Measurements from ENCODE around the gene NUFIP2.
"Not testable (repeated sequence)": the region's sequence is repeated elsewhere in the genome, so short reads cannot be mapped to it uniquely, and the experiment has no call there.

Gene NUFIP2

DNA sequence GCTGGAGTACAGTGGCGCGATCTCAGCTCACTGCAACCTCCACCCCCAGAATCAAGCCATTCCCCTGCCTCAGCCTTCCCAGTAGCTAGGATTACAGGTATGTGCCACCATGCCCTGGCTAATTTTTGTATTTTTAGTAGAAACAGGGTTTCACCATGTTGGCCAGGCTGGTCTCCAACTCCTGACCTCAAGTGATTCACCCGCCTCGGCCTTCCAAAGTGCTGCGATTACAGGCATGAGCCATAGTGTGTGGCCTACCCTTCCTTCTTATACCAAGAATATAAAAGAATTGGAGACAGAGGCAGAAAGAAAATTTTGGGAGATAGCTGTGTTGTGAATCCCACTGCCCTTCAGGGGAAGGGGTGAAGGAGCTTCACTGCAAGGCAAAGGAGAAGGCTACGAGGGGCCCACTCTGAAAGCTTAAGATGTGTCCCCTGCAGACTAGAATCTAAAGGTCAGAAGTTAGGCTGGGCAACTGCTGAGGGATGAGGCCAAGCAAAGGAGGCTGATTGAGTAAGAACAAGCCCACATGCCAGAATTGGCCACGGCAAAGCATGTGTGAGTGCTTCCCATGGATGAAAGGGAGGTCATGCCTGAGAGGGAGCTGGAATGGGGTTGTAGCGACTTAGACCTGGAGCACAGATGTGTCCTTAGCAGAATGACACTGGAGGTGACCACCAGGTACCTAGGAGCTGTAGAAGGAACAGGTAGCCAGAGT lies 55.7 kb downstream of the NUFIP2 start:
- DNase-seq, result no peak

DNA sequence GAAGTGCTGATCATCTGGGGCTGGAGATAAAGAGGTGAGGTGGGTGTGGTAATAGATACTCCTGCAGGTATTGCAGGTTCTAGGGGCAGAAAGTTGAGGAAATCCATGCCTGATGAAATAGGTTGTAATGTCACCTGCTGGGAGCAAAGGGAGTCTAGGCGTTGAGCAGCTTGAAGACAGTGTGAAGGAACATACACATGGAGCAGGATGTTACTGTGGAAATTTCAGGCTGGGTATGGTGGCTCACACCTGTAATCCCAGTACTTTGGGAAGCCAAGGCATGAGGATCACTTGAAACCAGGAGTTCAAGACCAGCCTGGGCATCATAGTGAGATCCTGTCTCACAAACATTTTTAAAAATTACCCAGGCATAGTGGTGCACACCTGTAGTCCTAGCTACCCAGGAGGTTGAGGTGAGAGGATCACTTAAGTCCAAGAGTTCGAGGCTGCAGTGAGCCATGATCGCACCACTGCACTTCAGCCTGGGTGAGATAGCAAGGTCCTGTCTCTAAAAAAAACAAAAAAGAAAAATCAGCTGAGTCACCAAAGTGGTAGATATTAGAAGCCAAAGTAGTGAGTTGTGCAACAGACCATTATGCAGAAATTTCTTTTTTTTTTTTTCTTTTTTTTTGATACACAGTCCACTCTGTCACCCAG lies 56.3 kb downstream of the NUFIP2 start:
- no peak for DNase-seq

GRCh38 chr17:29235904-29236303 lies 58.0 kb downstream of the NUFIP2 start:
- DNase-seq, result no peak

GRCh38 chr17:29234972-29235371 lies 59.0 kb downstream of the NUFIP2 start:
- not testable (repeated sequence) for DNase-seq

GRCh38 chr17:29233301-29233700 lies 60.6 kb downstream of the NUFIP2 start:
- DNase-seq, result no peak

DNA sequence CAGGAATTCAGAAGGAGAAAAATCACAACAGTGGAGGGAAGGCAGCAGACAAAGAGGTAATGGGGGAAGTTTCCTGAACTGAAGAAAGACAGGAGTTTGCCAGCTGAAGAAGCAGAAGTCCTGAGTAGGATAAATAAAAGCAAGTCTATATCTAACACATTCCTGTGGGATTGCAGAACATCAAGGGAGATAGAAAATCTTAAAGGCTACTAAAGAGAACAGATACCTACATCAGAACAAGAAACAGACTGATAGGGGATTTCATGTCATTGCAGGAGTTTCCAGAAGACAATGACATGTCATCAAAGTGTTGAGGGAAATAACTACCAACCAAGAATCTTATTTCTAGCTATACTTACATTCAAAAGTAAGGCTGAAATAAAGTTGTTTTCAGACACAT lies 68.6 kb downstream of the NUFIP2 start:
- DNase-seq, result no peak

DNA sequence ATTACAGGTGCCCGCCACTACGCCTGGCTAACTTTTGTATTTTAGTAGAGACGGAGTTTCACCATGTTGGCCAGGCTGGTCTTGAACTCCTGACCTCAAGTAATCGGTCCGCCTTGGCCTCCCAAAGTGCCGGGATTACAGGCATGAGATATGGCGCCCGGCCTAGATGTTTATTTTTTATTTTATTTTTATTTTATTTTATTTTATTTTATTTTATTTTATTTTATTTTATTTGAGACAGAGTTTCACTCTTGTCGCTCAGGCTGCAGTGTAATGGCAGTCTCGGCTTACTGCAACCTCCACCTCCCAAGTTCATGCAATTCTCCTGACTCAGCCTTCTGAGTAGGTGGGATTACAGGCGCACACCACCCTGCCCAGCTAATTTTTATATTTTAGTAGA lies 72.6 kb downstream of the NUFIP2 start:
- DNase-seq, result not testable (repeated sequence)

DNA sequence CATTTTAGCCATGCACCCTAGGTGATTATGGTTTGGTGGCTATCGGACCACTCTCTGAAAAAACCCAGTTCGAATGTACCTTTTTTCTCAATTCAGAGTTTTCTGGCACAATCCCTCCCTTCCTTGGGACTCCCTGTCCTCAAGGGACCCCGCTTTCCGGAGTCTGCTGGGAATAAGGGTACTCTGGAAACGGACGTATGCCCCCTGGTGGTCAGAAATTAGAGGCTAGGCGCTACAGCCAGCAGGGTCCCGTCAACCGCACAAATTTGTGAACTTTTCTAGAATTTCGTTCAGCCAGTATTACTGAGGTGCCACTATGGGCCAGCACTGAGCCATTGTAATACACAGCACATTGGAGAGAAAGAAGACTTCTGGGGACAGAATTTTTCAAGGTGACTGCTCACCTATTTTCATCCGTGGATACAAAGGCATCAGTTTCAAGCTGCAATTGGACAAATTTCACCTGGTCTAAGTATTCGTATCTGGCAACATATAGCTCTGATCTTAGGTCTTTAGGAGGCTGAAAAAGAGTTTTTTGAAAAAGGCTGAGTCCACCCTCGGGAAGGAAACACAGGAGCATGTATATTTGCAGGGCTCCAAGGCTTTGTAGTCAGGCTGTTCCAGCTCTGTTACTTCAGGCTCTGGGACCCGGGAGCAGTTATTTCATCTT lies 74.4 kb downstream of the NUFIP2 start:
- peak; percentile 93 to 94 for DNase-seq

DNA sequence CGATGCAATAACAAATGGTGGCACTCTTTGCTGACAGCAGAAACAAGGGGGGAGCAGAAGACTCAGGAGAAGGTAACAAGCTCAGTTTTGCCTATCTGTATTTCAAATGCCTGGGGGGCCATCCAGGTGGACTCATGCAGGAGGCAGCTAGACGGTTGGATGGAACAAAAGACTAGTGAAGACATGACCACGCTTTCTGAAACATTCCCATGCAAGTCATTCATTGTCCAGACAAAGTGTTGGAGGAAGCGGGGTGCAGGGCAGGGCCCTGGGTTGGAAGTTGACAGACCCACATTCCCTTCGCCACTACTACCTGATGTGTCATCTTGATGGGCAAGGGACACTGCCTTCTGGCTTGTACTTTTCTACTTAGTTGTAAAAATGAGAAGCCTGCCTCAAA lies 77.1 kb downstream of the NUFIP2 start:
- no peak for DNase-seq

GRCh38 chr17:29216181-29216580 lies 77.8 kb downstream of the NUFIP2 start:
- no peak for DNase-seq

DNA sequence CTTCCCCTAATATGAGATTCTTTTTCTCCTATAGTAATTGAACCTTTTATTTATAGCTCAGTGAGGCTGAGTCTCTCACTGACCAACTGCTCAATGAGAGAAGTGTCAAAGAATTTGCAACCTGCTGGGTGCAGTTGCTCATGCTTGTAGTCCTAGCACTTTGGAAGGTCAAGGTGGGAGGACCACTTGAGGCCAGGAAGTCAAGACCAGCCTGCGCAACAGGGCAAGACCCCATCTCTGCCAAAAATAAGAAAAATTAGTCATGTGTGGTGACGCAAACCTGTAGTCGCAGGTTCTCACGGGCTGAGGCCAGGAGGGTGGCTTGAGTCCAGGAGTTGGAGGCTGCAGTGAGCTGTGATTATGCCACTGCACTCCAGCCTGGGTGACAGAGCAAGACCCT lies 78.2 kb downstream of the NUFIP2 start:
- no peak for DNase-seq

- DNase-seq, result no peak
These were observed 78.8 kb downstream of the NUFIP2 start for GRCh38 chr17:29215174-29215573.

- no peak for DNase-seq
These were observed 79.5 kb downstream of the NUFIP2 start for GRCh38 chr17:29214215-29215146.

GRCh38 chr17:29212681-29213121 lies 81.2 kb downstream of the NUFIP2 start:
- no peak for DNase-seq

DNA sequence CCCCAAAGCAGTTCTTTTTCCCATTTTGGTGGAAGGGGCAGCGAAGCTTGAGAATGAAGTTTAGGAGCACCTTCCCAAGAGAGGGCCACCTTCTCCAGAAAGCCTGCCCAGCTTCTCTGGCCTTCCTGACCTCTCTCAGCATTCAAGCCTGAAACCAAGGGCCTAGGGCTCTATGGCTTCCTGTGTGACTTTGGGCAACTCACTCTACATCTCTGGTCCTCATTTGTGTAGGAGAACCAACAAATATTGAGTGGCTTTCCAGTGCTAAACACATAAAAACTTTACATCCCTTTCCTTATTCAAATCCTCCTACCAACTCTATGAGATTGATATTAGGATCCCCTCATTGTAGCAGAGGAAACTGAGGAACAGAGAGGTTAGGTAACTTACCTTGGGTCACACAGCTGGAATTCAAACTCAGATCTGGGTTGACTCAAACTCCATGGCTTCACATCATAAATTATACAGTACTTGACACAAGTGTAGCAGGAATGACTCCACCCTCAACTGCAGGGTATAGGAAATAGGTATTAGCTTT lies 81.8 kb downstream of the NUFIP2 start:
- no peak for DNase-seq

GRCh38 chr17:29210879-29211278 lies 83.1 kb downstream of the NUFIP2 start:
- DNase-seq, result no peak

- DNase-seq, result no peak
These were observed 84.9 kb downstream of the NUFIP2 start for GRCh38 chr17:29209073-29209472.

- DNase-seq, result no peak
These were observed 86.0 kb downstream of the NUFIP2 start for GRCh38 chr17:29207975-29208374.
